Kidney (tissue), 14 donors: ENCODE data around the gene KCNA3. TPM values are rescaled to one million over a fixed set of nuclear protein-coding genes. Genes with fewer than 3 reads are reported as not detected.

Experiments used
- DNase-seq, 5 donors: peaks; one replicate each; pipeline ENCODE4 v3.0.0-alpha.2; 2013 to 2020
- FAIRE-seq: peaks from 2 replicates; lab custom pipeline; 2012; peaks lifted over from hg19 to GRCh38; lab: Jason Lieb, UNC
- H3K27ac ChIP-seq, 2 donors: one replicate each; pipeline ENCODE4 v1.7.0; 2013; ENCODE audit warnings: low read depth in 2 of 2, low read length in 2 of 2, inconsistent platforms in 1 of 2
- H3K27me3 ChIP-seq: one replicate; pipeline ENCODE4 v1.7.1; 2013; ENCODE audit warnings: low read length, inconsistent platforms; ENCODE audit not compliant: control insufficient read depth, insufficient read depth
- H3K36me3 ChIP-seq, 3 donors: one replicate each; pipeline versions ENCODE4 v1.7.0 to v1.7.1; 2013; ENCODE audit warnings: low read length in 3 of 3, control low read depth in 1 of 3, inconsistent platforms in 1 of 3; ENCODE audit not compliant: insufficient read depth in 3 of 3, control insufficient read depth in 2 of 3
- H3K4me1 ChIP-seq, 3 donors: one replicate each; pipeline versions ENCODE4 v1.7.0 to v1.7.1; 2013; ENCODE audit warnings: low read length in 3 of 3, inconsistent platforms in 1 of 3, low read depth in 1 of 3; ENCODE audit not compliant: control insufficient read depth in 2 of 3, insufficient read depth in 2 of 3
- H3K4me3 ChIP-seq, 3 donors: one replicate each; pipeline versions ENCODE4 v1.7.0 to v1.8.1; 2013; ENCODE audit warnings: low read length in 3 of 3, control low read depth in 1 of 3, inconsistent platforms in 1 of 3
- H3K9ac ChIP-seq, 3 donors: one replicate each; pipeline versions ENCODE4 v1.7.0 to v1.7.1; 2013; ENCODE audit warnings: low read length in 3 of 3, control low read depth in 1 of 3, inconsistent platforms in 1 of 3
- H3K9me3 ChIP-seq, 3 donors: one replicate each; pipeline versions ENCODE4 v1.7.0 to v1.7.1; 2013; ENCODE audit warnings: low read length in 3 of 3, control low read depth in 1 of 3, inconsistent platforms in 1 of 3; ENCODE audit not compliant: control insufficient read depth in 2 of 3, insufficient read depth in 1 of 3
- intact Hi-C: fragments of 100-400 bp; cut with DNase I; formaldehyde crosslinking; loops from one replicate; pipeline ENCODE4 v1.11.1; 2022
- polyA plus RNA-seq: library from polyadenylated mRNA; stranded (reverse); fragments of 350-450 nt; fragmentation: Illumina TruSeq; extraction: RNeasy Lipid Tissue Mini Kit (QIAGEN cat#74804); gene quantifications from one replicate; pipeline ENCODE4 v1.2.3, GENCODE V29; 2014; ENCODE audit warnings: low read depth, low replicate concordance; ENCODE audit not compliant: insufficient read depth
- total RNA-seq: library from RNA; stranded (reverse); fragmentation: NEBNext Ultra II Directional; extraction: Animal tissue kit (Norgen Biotek cat#: 25700); gene quantifications from one replicate; pipeline ENCODE4 v1.2.1, GENCODE V29; 2021
- TF ChIP-seq, protein P1 (sequence below): IDR thresholded peaks from 3 replicates; pipeline ENCODE4 v1.5.1; 2012; ENCODE audit warnings: mild to moderate bottlenecking, moderate library complexity, borderline replicate concordance; ENCODE audit not compliant: insufficient read depth; ENCODE audit errors: extremely low read depth
- donor health status: control.
- donor health status: control.
- donor health status: control.
- donor health status: control.
- donor health status: control.
- donor health status: DM: yes; HTN: yes; CAD: no.
- donor health status: Normal renal cell carcinoma (clear cell type).

The KCNA3 gene
- total and polyA plus RNA-seq, 2 donors from 2014 or later, result 6.7 TPM; not detected in 1

DNA sequence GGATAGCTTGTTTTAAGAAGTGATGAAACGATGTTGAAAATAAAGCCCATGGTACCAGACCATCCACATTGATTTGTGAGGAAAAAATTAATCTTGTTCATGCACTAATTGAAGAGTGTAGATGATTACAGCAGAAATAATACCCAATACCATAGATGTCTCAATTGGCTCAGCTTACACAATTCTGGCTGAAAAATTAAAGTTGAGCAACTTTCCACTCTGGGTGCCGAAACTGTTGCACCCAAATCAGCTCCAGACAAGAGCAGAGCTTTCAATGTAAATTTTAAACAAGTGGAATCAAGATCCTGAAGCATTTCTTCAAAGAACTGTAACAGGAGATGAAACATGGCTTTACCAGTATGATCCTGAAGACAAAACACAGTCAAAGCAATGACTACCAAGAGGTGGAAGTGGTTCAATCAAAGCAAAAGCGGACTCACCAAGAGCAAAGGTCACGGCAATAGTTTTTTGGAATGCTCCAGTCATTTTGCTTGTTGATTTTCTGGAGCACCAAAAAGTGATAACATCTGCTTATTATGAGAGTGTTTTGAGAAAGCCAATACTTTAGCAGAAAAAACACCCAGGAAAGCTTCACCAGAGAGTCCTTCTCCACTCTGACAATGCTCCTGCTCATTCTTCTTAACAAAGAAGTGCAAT is 16.1 kb upstream of the KCNA3 start:
- intact Hi-C loops, result no loop called here
- Histone ChIP-seq H3K27me3 (no peaks in the 10 kb centered on the region), H3K27ac (no peak overlapping the region), H3K9ac (no peak overlapping the region), H3K36me3 (no peaks in the 10 kb centered on the region), H3K9me3 (no peaks in the 10 kb centered on the region), H3K4me3 (no peak overlapping the region), H3K4me1 (no peaks in the 10 kb centered on the region)
- TF ChIP-seq, protein P1, sequence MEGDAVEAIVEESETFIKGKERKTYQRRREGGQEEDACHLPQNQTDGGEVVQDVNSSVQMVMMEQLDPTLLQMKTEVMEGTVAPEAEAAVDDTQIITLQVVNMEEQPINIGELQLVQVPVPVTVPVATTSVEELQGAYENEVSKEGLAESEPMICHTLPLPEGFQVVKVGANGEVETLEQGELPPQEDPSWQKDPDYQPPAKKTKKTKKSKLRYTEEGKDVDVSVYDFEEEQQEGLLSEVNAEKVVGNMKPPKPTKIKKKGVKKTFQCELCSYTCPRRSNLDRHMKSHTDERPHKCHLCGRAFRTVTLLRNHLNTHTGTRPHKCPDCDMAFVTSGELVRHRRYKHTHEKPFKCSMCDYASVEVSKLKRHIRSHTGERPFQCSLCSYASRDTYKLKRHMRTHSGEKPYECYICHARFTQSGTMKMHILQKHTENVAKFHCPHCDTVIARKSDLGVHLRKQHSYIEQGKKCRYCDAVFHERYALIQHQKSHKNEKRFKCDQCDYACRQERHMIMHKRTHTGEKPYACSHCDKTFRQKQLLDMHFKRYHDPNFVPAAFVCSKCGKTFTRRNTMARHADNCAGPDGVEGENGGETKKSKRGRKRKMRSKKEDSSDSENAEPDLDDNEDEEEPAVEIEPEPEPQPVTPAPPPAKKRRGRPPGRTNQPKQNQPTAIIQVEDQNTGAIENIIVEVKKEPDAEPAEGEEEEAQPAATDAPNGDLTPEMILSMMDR, result no peak
- DNase-seq, result no peak
- FAIRE-seq, result no peak

DNA sequence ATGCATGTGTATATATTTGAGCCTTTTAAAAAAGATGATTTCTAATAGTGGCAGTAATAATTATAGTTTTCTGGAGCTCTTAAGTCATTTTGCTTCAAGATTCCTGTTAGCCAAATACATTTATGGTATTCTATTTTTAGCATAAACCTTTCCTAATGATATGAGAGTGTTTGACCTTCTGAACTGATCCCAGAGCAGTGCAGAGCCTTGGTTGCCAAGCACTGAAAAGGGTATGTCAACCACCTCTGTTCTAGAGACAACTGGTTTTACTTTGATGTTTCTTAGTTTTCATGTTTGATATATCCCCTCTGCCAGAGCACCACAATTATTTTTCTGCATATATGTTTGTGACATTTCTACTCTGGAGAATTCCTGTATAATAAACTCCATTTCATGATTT is 15.1 kb upstream of the KCNA3 start:
- no peak for FAIRE-seq
- Histone ChIP-seq H3K27ac (no peak overlapping the region), H3K4me1 (no peaks in the 10 kb centered on the region), H3K27me3 (no peaks in the 10 kb centered on the region), H3K9ac (no peak overlapping the region), H3K4me3 (no peak overlapping the region), H3K36me3 (no peaks in the 10 kb centered on the region), H3K9me3 (no peaks in the 10 kb centered on the region)
- TF ChIP-seq, protein P1, result no peak
- intact Hi-C loops, result no loop called here
- no peak for DNase-seq

DNA sequence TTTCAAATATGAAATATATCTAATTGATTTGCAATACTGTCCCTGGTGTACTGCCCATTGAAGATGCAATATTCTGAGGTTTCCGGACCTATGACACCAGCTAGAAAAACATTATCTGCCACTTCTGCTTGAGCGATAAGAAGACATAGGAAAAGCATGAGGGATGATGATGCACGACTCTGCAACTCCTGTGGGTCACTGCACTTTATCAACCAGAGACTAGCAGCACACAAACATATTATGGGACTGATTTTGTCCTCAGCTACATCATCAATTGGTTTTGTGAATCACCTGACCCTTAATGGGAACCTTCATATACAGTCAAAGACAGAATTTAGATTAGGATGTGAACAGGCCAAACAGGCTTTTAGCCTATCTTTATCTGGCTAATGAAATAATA is 13.8 kb upstream of the KCNA3 start:
- H3K9ac ChIP-seq, result no peak overlapping the region
- DNase-seq (no peak), FAIRE-seq (no peak)
- H3K4me1 ChIP-seq, result no peaks in the 10 kb centered on the region
- no peaks in the 10 kb centered on the region for H3K9me3 ChIP-seq
- no peak overlapping the region for H3K4me3 ChIP-seq
- no peaks in the 10 kb centered on the region for H3K36me3 ChIP-seq
- intact Hi-C loops, result no loop called here
- TF ChIP-seq, protein P1, result no peak
- H3K27ac ChIP-seq, result no peak overlapping the region
- H3K27me3 ChIP-seq, result no peaks in the 10 kb centered on the region

DNA sequence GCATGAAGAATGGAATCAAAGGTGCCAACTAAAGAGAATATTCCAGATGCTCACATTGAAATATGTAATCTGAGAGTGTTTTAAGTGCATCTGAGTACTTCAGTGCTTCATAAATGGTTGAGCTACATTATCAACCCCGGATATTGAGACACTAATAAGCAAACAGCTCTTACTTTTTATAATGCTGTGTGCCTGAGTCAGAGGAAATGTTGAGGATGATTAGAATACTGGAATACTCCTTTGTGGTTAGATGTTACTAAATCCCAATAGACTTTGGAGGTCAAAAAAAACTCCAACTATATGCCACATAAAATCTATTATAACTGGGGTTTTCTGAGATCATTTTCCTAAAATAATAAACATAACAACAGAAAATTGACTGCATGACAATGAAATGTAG is 12.5 kb upstream of the KCNA3 start:
- Histone ChIP-seq H3K27ac (no peak overlapping the region), H3K36me3 (no peaks in the 10 kb centered on the region), H3K9me3 (no peaks in the 10 kb centered on the region), H3K4me3 (no peak overlapping the region), H3K4me1 (no peaks in the 10 kb centered on the region), H3K27me3 (no peaks in the 10 kb centered on the region), H3K9ac (no peak overlapping the region)
- DNase-seq (no peak), FAIRE-seq (no peak)
- TF ChIP-seq, protein P1, result no peak
- intact Hi-C loops, result no loop called here
